HepG2 (cell line): ENCODE measurements around the gene RNPEPL1. TPM values are rescaled to one million over a fixed set of nuclear protein-coding genes. Genes with fewer than 3 reads are reported as not detected.

ENCODE experiments used
- ATRX ChIP-seq: sonication (generic); formaldehyde crosslinking; IDR thresholded peaks from 2 replicates; pipeline ENCODE4 v1.4.0; 2020; ENCODE audit warnings: missing genetic modification reagents, borderline replicate concordance
- CAMTA2 ChIP-seq: sonication (generic); formaldehyde crosslinking; IDR thresholded peaks from 2 replicates; pipeline ENCODE4 v1.4.0; 2020; ENCODE audit warnings: mild to moderate bottlenecking, missing genetic modification reagents, borderline replicate concordance
- ETV6 ChIP-seq: sonication (generic); formaldehyde crosslinking; conservative IDR thresholded peaks from 2 replicates; pipeline ENCODE4 v1.4.0; 2020; ENCODE audit warnings: missing genetic modification reagents
- FOXO4 ChIP-seq: sonication (generic); formaldehyde crosslinking; conservative IDR thresholded peaks from 2 replicates; pipeline ENCODE4 v1.8.1; 2023; ENCODE audit warnings: missing genetic modification reagents
- GPBP1L1 ChIP-seq: sonication (generic); formaldehyde crosslinking; IDR thresholded peaks from 2 replicates; pipeline ENCODE4 v1.5.0; 2020; ENCODE audit warnings: mild to moderate bottlenecking, missing genetic modification reagents
- HMGA1 ChIP-seq: sonication (generic); formaldehyde crosslinking; conservative IDR thresholded peaks from 2 replicates; pipeline ENCODE4 v1.4.0; 2020; ENCODE audit warnings: missing genetic modification reagents
- LCORL ChIP-seq, 2 experiments: fragments of 450-650 bp in 1 of 2; sonication (generic) in 1 of 2; formaldehyde crosslinking in 1 of 2; IDR thresholded peaks; 2 replicates each; pipeline versions ENCODE4 v1.5.0 to v1.6.1; 2017 to 2020; ENCODE audit warnings: antibody characterized with exemption in 1 of 2, missing genetic modification reagents in 1 of 2
- MTA3 ChIP-seq: sonication (generic); formaldehyde crosslinking; IDR thresholded peaks from 2 replicates; pipeline ENCODE4 v1.4.0; 2020; ENCODE audit warnings: missing genetic modification reagents
- POLR2G ChIP-seq: fragments of 200-400 bp; formaldehyde crosslinking; IDR thresholded peaks from 2 replicates; pipeline ENCODE4 v1.6.1; 2018; ENCODE audit warnings: mild to moderate bottlenecking, low read depth, low read length, moderate library complexity
- RBM22 ChIP-seq: fragments of 200-400 bp; formaldehyde crosslinking; optimal IDR thresholded peaks from 2 replicates; pipeline ENCODE3; 2017; ENCODE audit warnings: mild to moderate bottlenecking, low read length, moderate library complexity
- RFX1 ChIP-seq: fragments of 450-650 bp; IDR thresholded peaks from 2 replicates; pipeline ENCODE4 v1.6.1; 2017
- UBTF ChIP-seq: sonication (generic); formaldehyde crosslinking; IDR thresholded peaks from 2 replicates; pipeline ENCODE4 v1.4.0; 2020; ENCODE audit warnings: mild to moderate bottlenecking, missing genetic modification reagents
- ZC3H4 ChIP-seq: sonication (generic); formaldehyde crosslinking; IDR thresholded peaks from 2 replicates; pipeline ENCODE4 v1.4.0; 2020; ENCODE audit warnings: missing genetic modification reagents, borderline replicate concordance
- ZFP36 ChIP-seq: fragments of 150-350 bp; IDR thresholded peaks from 2 replicates; pipeline ENCODE4 v1.6.1; 2018; ENCODE audit warnings: borderline replicate concordance, low read length, low read depth; ENCODE audit not compliant: partially characterized antibody
- ZNF207 ChIP-seq: fragments of 450-650 bp; IDR thresholded peaks from 2 replicates; pipeline ENCODE4 v1.6.1; 2016; ENCODE audit warnings: antibody characterized with exemption, borderline replicate concordance
- ZNF446 ChIP-seq: sonication (generic); formaldehyde crosslinking; IDR thresholded peaks from 2 replicates; pipeline ENCODE4 v1.5.0; 2020; ENCODE audit warnings: mild to moderate bottlenecking, missing genetic modification reagents
- ZNF576 ChIP-seq: sonication (generic); formaldehyde crosslinking; IDR thresholded peaks from 2 replicates; pipeline ENCODE4 v1.4.0; 2020; ENCODE audit warnings: mild to moderate bottlenecking, missing genetic modification reagents
- ZNF660 ChIP-seq: sonication (generic); formaldehyde crosslinking; IDR thresholded peaks from 2 replicates; pipeline ENCODE4 v1.5.1; 2020; ENCODE audit warnings: mild to moderate bottlenecking, low read depth, missing genetic modification reagents, borderline replicate concordance
- ZNF670 ChIP-seq: sonication (generic); formaldehyde crosslinking; IDR thresholded peaks from 2 replicates; pipeline ENCODE4 v1.8.0; 2022; ENCODE audit warnings: mild to moderate bottlenecking, missing genetic modification reagents, borderline replicate concordance
- ZNF784 ChIP-seq: sonication (generic); formaldehyde crosslinking; IDR thresholded peaks from 2 replicates; pipeline ENCODE4 v1.5.1; 2020; ENCODE audit warnings: missing genetic modification reagents, mild to moderate bottlenecking, borderline replicate concordance
- ZNF839 ChIP-seq: sonication (generic); formaldehyde crosslinking; IDR thresholded peaks from 2 replicates; pipeline ENCODE4 v1.4.0; 2020; ENCODE audit warnings: missing genetic modification reagents, mild to moderate bottlenecking, borderline replicate concordance
- ZSCAN22 ChIP-seq: sonication (generic); formaldehyde crosslinking; IDR thresholded peaks from 2 replicates; pipeline ENCODE4 v1.4.0; 2020; ENCODE audit warnings: mild to moderate bottlenecking, missing genetic modification reagents
- polyA plus RNA-seq, 8 experiments: library from polyadenylated mRNA; depleted of rRNA in 3 of 8; stranded (reverse) in 7 of 8; unstranded in 1 of 8; fragments of >200 nt; fragmentation: Illumina TruSeq in 4 of 8; extraction: Trizol in 4 of 8; gene quantifications; 2 replicates each; pipeline versions ENCODE4 v1.2.1 to v1.2.3, GENCODE V29; 2011 to 2016; ENCODE audit warnings: low read depth in 4 of 8, missing spikeins in 1 of 8, mixed read lengths in 1 of 8; ENCODE audit not compliant: insufficient read depth in 1 of 8
- total RNA-seq, 5 experiments: library from RNA; depleted of rRNA; stranded (reverse); fragments of >200 nt; fragmentation: Illumina TruSeq; extraction: Trizol; gene quantifications; 2 replicates each; pipeline ENCODE4 v1.2.3, GENCODE V29; 2016; ENCODE audit warnings: low read depth in 1 of 5

The RNPEPL1 gene
- total and polyA plus RNA-seq, 2 of the 13 experiments (the other 11 are each of a cell fraction or from before 2014, with no cell fraction given) = 13.0 to 18.0 TPM

- peak; percentile 48; the same call in 1 of the 2 replicates for TF ChIP-seq UBTF (CRISPR knock-in tag)
- peak; percentile 1; the same call in 1 of the 2 replicates for TF ChIP-seq ZSCAN22 (CRISPR knock-in tag)
- TF ChIP-seq ZNF839 (CRISPR knock-in tag) = no peak
- no peak for TF ChIP-seq FOXO4 (CRISPR knock-in tag)
- TF ChIP-seq ATRX (CRISPR knock-in tag) = no peak
- TF ChIP-seq ZNF670 (CRISPR knock-in tag) = peak; percentile 76; the same call in 1 of the 2 replicates
- TF ChIP-seq ZC3H4 (CRISPR knock-in tag) = peak; percentile 77
- TF ChIP-seq LCORL (IDR thresholded peaks at IDR 0.05) = no peak
- no peak; the same call in 1 of the 2 replicates for TF ChIP-seq LCORL (CRISPR knock-in tag; IDR thresholded peaks at IDR 0.05)
- no peak for TF ChIP-seq ZNF207
- TF ChIP-seq MTA3 = no peak
- no peak for TF ChIP-seq RFX1
- TF ChIP-seq ZNF660 (CRISPR knock-in tag) = no peak
- TF ChIP-seq CAMTA2 (CRISPR knock-in tag) = peak; percentile 55; the same call in 1 of the 2 replicates
- TF ChIP-seq ZNF576 (CRISPR knock-in tag) = no peak
- TF ChIP-seq HMGA1 (CRISPR knock-in tag) = no peak
- no peak for TF ChIP-seq ZNF446 (CRISPR knock-in tag)
- no peak for TF ChIP-seq ZFP36
- TF ChIP-seq ZNF784 = no peak
- TF ChIP-seq GPBP1L1 (CRISPR knock-in tag) = no peak
- peak; percentile 43; the same call in 1 of the 2 replicates for TF ChIP-seq ETV6
- peak; percentile 66 for TF ChIP-seq POLR2G
- TF ChIP-seq RBM22 = no peak
Observed at GRCh38 chr2:240560084-240560479, 8.2 kb upstream of the RNPEPL1 start, which contains the start of gene DUSP28 (continued).
